PC-9 (cell line): ENCODE data around the gene GPR141.

Experiments
- CTCF ChIP-seq: fragments of 200-600 bp; sonication (generic); conservative IDR thresholded peaks from 2 replicates; pipeline ENCODE4 v1.6.1; 2017; ENCODE audit warnings: mixed run types, antibody characterized with exemption, mild to moderate bottlenecking, moderate library complexity
- EZH2 ChIP-seq: fragments of 200-600 bp; sonication (generic); IDR thresholded peaks from 2 replicates; pipeline ENCODE4 v1.8.0; 2017; ENCODE audit warnings: antibody characterized with exemption, low read depth

GRCh38 chr7:37659971-37660565 is 23.5 kb upstream of the GPR141 start:
- no peak for TF ChIP-seq CTCF
- no peak for TF ChIP-seq EZH2
